CD4-positive, alpha-beta T cell (primary cell): Measurements from ENCODE around the gene FKBP9. TPM values are rescaled to one million over a fixed set of nuclear protein-coding genes. Genes with fewer than 3 reads are reported as not detected.
"Not testable (repeated sequence)": the region's sequence is repeated elsewhere in the genome, so short reads cannot be mapped to it uniquely, and the experiment has no call there.

Experiments
- ATAC-seq: fragments of 200-7000 bp; cut with Tn5 transposase; one replicate; pipeline ENCODE4 v1.10.0; 2022; ENCODE audit warnings: mild to moderate bottlenecking; ENCODE audit not compliant: poor library complexity
- CTCF ChIA-PET: fragments of 350-600 bp; sonication (Branson Sonifier 250); formaldehyde crosslinking; loops from one replicate; lab custom pipeline; 2021; ENCODE audit warnings: antibody characterized with exemption, inconsistent platforms; lab: Charles Lee
- POLR2A ChIA-PET: fragments of 350-600 bp; sonication (Branson Sonifier 250); formaldehyde crosslinking; loops from one replicate; lab custom pipeline; 2021; ENCODE audit warnings: antibody characterized with exemption, inconsistent platforms; lab: Charles Lee
- DNase-seq, 14 experiments: peaks; one replicate each; pipeline ENCODE4 v3.0.0-alpha.2; 2013 to 2020; ENCODE audit warnings: mixed read lengths in 2 of 14
- H3K27ac ChIP-seq, 2 donors: one replicate each; pipeline versions ENCODE4 v1.5.1 to v1.7.0; 2013; ENCODE audit warnings: low read length in 2 of 2, low read depth in 1 of 2, mild to moderate bottlenecking in 1 of 2
- H3K27me3 ChIP-seq, 2 experiments: 1 replicate in 1 of 2; 2 replicates in 1 of 2; pipeline versions ENCODE4 v1.6.1 to v1.7.0; 2013; ENCODE audit warnings: low read length in 2 of 2, control low read depth in 1 of 2, mild to moderate bottlenecking in 1 of 2, moderate library complexity in 1 of 2; ENCODE audit not compliant: insufficient read depth in 2 of 2, control insufficient read depth in 1 of 2
- H3K36me3 ChIP-seq: one replicate; pipeline ENCODE4 v1.6.1; 2013; ENCODE audit warnings: low read length, control low read depth; ENCODE audit not compliant: insufficient read depth
- H3K4me1 ChIP-seq: one replicate; pipeline ENCODE4 v1.6.1; 2013; ENCODE audit warnings: low read length, control low read depth; ENCODE audit not compliant: insufficient read depth
- H3K4me3 ChIP-seq: one replicate; pipeline ENCODE4 v1.5.1; 2013; ENCODE audit warnings: mild to moderate bottlenecking, low read length, moderate library complexity
- H3K9me3 ChIP-seq, 2 experiments: 1 replicate in 1 of 2; 2 replicates in 1 of 2; pipeline versions ENCODE4 v1.6.1 to v1.7.0; 2013; ENCODE audit warnings: low read length in 2 of 2, mild to moderate bottlenecking in 2 of 2, control low read depth in 1 of 2, moderate library complexity in 1 of 2; ENCODE audit not compliant: control insufficient read depth in 1 of 2, insufficient read depth in 1 of 2
- H3K27ac Mint-ChIP-seq: one replicate; pipeline ENCODE4 v1.8.0; 2020; ENCODE audit warnings: mixed read lengths
- H3K27me3 Mint-ChIP-seq: one replicate; pipeline ENCODE4 v1.8.0; 2021; ENCODE audit warnings: mixed read lengths
- H3K36me3 Mint-ChIP-seq: one replicate; pipeline ENCODE4 v1.8.0; 2021; ENCODE audit warnings: low read depth, mixed read lengths
- H3K4me1 Mint-ChIP-seq: one replicate; pipeline ENCODE4 v1.8.0; 2021; ENCODE audit warnings: low read depth, mixed read lengths
- H3K4me3 Mint-ChIP-seq: one replicate; pipeline ENCODE4 v1.8.0; 2020; ENCODE audit warnings: mild to moderate bottlenecking, mixed read lengths
- H3K9me3 Mint-ChIP-seq: one replicate; pipeline ENCODE4 v1.8.0; 2020; ENCODE audit warnings: mixed read lengths
- CTCF ChIP-seq: fragments of 200-600 bp; IDR thresholded peaks from one replicate; pipeline ENCODE4 v1.8.0; 2022; ENCODE audit warnings: antibody characterized with exemption, mild to moderate bottlenecking
- intact Hi-C, 2 experiments: fragments of 100-400 bp; cut with DNase I in 1 of 2; cut with micrococcal nuclease in 1 of 2; formaldehyde crosslinking; loops; one replicate each; pipeline versions ENCODE4 v1.15.1 to v1.9.0; 2023 to 2025; cut with DNase I, micrococcal nuclease
- total RNA-seq, 174 experiments: library from RNA in 2 of 174; stranded (reverse) in 2 of 174; gene quantifications; one replicate each; pipeline ENCODE4 v1.2.3 and lab custom pipeline; 2021 to 2026

Gene FKBP9
- total RNA-seq, 2 experiments from 2014 or later: not detected

GRCh38 chr7:32952876-32953275 lies 4.4 kb upstream of the FKBP9 start:
- H3K27ac ChIP-seq: no peak overlapping the region
- ATAC-seq (no peak), DNase-seq (no peak)
- no peak overlapping the region for H3K27ac Mint-ChIP-seq
- H3K4me3 Mint-ChIP-seq: no peak overlapping the region
- peaks cover 9% of the 10 kb centered on the region for H3K4me1 ChIP-seq
- POLR2A ChIA-PET: no interaction called here
- peaks cover 24% of the 10 kb centered on the region for H3K27me3 Mint-ChIP-seq
- H3K36me3 Mint-ChIP-seq: no peaks in the 10 kb centered on the region
- H3K9me3 Mint-ChIP-seq: peaks cover 3% of the 10 kb centered on the region
- CTCF ChIA-PET: no interaction called here
- H3K36me3 ChIP-seq: no peaks in the 10 kb centered on the region
- H3K9me3 ChIP-seq: peaks cover 6 to 12% of the 10 kb centered on the region in 2 experiments
- intact Hi-C loops: no loop called here
- H3K4me3 ChIP-seq: no peak overlapping the region
- no peak for TF ChIP-seq CTCF
- peaks cover 18 to 21% of the 10 kb centered on the region in 2 experiments for H3K27me3 ChIP-seq
- H3K4me1 Mint-ChIP-seq: peaks cover under 1% of the 10 kb centered on the region

GRCh38 chr7:32958046-32959025 lies 1.1 kb downstream of the FKBP9 start:
- Mint-ChIP-seq H3K9me3 (no peaks in the 10 kb centered on the region), H3K27ac (no peak overlapping the region), H3K4me3 (peak overlapping the region; percentile 78), H3K36me3 (no peaks in the 10 kb centered on the region), H3K4me1 (peaks cover 5% of the 10 kb centered on the region), H3K27me3 (peaks cover 55% of the 10 kb centered on the region)
- CTCF ChIA-PET: no interaction called here
- Histone ChIP-seq H3K27me3 (peaks cover 24 to 29% of the 10 kb centered on the region in 2 experiments), H3K4me3 (peak overlapping the region; percentile 14), H3K36me3 (no peaks in the 10 kb centered on the region), H3K4me1 (peaks cover 10% of the 10 kb centered on the region), H3K27ac (no peak overlapping the region), H3K9me3 (peaks cover 0 to 4% of the 10 kb centered on the region in 2 experiments)
- POLR2A ChIA-PET: no interaction called here
- ATAC-seq (no peak), DNase-seq (no peak)
- no peak for TF ChIP-seq CTCF
- intact Hi-C loops: no loop called here

GRCh38 chr7:32963880-32964301 lies 6.7 kb downstream of the FKBP9 start:
- H3K4me1 Mint-ChIP-seq, H3K4me3 Mint-ChIP-seq, ATAC-seq, H3K27me3 ChIP-seq, H3K27ac ChIP-seq, DNase-seq, H3K4me1 ChIP-seq, CTCF ChIA-PET, H3K36me3 Mint-ChIP-seq, H3K9me3 Mint-ChIP-seq, H3K4me3 ChIP-seq, H3K36me3 ChIP-seq, H3K9me3 ChIP-seq, H3K27ac Mint-ChIP-seq, POLR2A ChIA-PET: not testable (repeated sequence)
- H3K27me3 Mint-ChIP-seq: peaks cover 26% of the 10 kb centered on the region
- intact Hi-C loops: loop anchor here (1.0 to 2.0 kb wide), 2 partner anchors 86 to 145 kb away; partner anchors contain the start of gene RP9 (in 1 of the 2)

GRCh38 chr7:32964461-32965159 lies 7.4 kb downstream of the FKBP9 start:
- H3K27ac ChIP-seq, H3K27ac Mint-ChIP-seq, H3K36me3 Mint-ChIP-seq, H3K4me3 Mint-ChIP-seq, H3K36me3 ChIP-seq, H3K9me3 Mint-ChIP-seq, H3K4me3 ChIP-seq, H3K4me1 Mint-ChIP-seq, H3K27me3 ChIP-seq, H3K9me3 ChIP-seq, H3K4me1 ChIP-seq, POLR2A ChIA-PET: not testable (repeated sequence)
- ATAC-seq (peak; percentile 77), DNase-seq (peak in 2 of 14 experiments; percentile 3 to 23)
- CTCF ChIA-PET: interaction anchor here (0.7 kb wide), 1 partner anchor 143 kb away, joined by 3 read pairs; no protein-coding TSS in a partner anchor
- H3K27me3 Mint-ChIP-seq: peaks cover 20% of the 10 kb centered on the region
- intact Hi-C loops: loop anchor here (1.0 to 2.0 kb wide), 2 partner anchors 86 to 144 kb away; partner anchors contain the start of gene RP9 (in 1 of the 2)

- H3K9me3 ChIP-seq, H3K4me1 ChIP-seq, H3K9me3 Mint-ChIP-seq, DNase-seq, intact Hi-C loops, ATAC-seq, H3K27ac ChIP-seq, H3K27me3 Mint-ChIP-seq, POLR2A ChIA-PET, H3K27me3 ChIP-seq, H3K4me1 Mint-ChIP-seq, H3K36me3 ChIP-seq, H3K27ac Mint-ChIP-seq, H3K36me3 Mint-ChIP-seq, H3K4me3 ChIP-seq, H3K4me3 Mint-ChIP-seq, CTCF ChIA-PET: not testable (repeated sequence)
Observed at GRCh38 chr7:32966489-32967267, 9.4 kb downstream of the FKBP9 start.
